OCI-LY3 (cell line): Measurements from ENCODE around the gene PRSS37.

Source experiments
- EZH2phosphoT487 ChIP-seq: fragments of 200-600 bp; shearing (Covaris generic); IDR thresholded peaks from 2 replicates; pipeline ENCODE4 v1.6.1; 2018; ENCODE audit warnings: antibody characterized with exemption, mixed run types, low read depth
- TF ChIP-seq, protein P1 (sequence below): fragments of 200-600, 300-600 bp; sonication (generic); IDR thresholded peaks from 2 replicates; pipeline ENCODE4 v1.5.1; 2014; ENCODE audit warnings: antibody characterized with exemption, low read length, low read depth

DNA sequence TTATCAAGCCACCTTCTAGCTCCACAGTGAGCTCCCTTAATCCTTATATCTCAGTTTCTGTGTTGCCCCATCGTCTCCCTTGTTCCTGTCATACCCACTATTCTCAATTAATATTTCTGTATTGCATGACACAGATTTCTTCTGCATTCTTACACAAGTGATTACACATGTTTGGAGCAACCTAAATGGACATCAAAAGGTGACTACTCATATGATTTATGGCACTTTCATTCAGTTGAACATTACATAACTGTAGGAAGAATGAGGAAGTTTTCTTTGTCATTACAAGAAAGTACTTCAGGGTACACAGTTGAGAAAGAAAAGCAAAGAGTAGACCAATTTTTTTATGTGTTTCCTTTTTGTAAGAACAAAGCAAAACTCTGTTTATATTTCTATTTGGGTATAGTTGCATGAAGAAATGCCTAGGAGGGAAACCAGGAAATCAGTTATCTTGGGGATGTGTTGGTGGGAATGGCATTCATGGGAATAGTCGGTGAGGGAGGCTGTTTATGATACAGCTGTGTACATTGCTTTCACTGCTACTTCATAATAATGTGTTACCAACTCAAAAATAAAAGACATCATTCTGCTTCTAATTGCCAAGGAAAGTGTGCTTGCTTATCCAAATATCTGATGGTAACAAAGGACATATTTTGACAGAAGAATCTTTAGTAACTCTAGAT lies 23.6 kb upstream of the PRSS37 start:
- TF ChIP-seq, protein P1, sequence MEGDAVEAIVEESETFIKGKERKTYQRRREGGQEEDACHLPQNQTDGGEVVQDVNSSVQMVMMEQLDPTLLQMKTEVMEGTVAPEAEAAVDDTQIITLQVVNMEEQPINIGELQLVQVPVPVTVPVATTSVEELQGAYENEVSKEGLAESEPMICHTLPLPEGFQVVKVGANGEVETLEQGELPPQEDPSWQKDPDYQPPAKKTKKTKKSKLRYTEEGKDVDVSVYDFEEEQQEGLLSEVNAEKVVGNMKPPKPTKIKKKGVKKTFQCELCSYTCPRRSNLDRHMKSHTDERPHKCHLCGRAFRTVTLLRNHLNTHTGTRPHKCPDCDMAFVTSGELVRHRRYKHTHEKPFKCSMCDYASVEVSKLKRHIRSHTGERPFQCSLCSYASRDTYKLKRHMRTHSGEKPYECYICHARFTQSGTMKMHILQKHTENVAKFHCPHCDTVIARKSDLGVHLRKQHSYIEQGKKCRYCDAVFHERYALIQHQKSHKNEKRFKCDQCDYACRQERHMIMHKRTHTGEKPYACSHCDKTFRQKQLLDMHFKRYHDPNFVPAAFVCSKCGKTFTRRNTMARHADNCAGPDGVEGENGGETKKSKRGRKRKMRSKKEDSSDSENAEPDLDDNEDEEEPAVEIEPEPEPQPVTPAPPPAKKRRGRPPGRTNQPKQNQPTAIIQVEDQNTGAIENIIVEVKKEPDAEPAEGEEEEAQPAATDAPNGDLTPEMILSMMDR, result no peak
- no peak for TF ChIP-seq EZH2phosphoT487
